ENCODE results near the gene F12.

The F12 gene

GRCh38 chr5:177393206-177393765 lies 16.1 kb downstream of the F12 start:
- TF ChIP-seq ARNTL (CRISPR knock-in tag; IDR thresholded peaks at IDR 0.05; ENCODE audit: borderline replicate concordance, low read depth) (no peak), CSDC2 (CRISPR knock-in tag; IDR thresholded peaks at IDR 0.05) (no peak), CREB5 (CRISPR knock-in tag; IDR thresholded peaks at IDR 0.05; ENCODE audit: low read depth) (no peak), PPARA (CRISPR knock-in tag; IDR thresholded peaks at IDR 0.05; ENCODE audit: borderline replicate concordance) (no peak), RARB (CRISPR knock-in tag; IDR thresholded peaks at IDR 0.05) (no peak), CSRNP3 (CRISPR knock-in tag; IDR thresholded peaks at IDR 0.05) (no peak), TCF4 (CRISPR knock-in tag; IDR thresholded peaks at IDR 0.05; ENCODE audit: borderline replicate concordance) (no peak), PATZ1 (CRISPR knock-in tag; IDR thresholded peaks at IDR 0.05; ENCODE audit: borderline replicate concordance) (no peak), ZNF70 (CRISPR knock-in tag; IDR thresholded peaks at IDR 0.05) (no peak)
- no peak for ATAC-seq

- ATAC-seq = no peak
- TF ChIP-seq ZNF8 (CRISPR knock-in tag; IDR thresholded peaks at IDR 0.05) = no peak
- TF ChIP-seq OSR1 (CRISPR knock-in tag; IDR thresholded peaks at IDR 0.05) = no peak
- no peak for TF ChIP-seq ZC3H10 (CRISPR knock-in tag; IDR thresholded peaks at IDR 0.05)
- no peak for TF ChIP-seq CREB5 (CRISPR knock-in tag; IDR thresholded peaks at IDR 0.05; ENCODE audit: low read depth)
- no peak for TF ChIP-seq CSDC2 (CRISPR knock-in tag; IDR thresholded peaks at IDR 0.05)
- no peak for TF ChIP-seq TOX (CRISPR knock-in tag; IDR thresholded peaks at IDR 0.05; ENCODE audit: borderline replicate concordance)
- TF ChIP-seq TCF4 (CRISPR knock-in tag; IDR thresholded peaks at IDR 0.05; ENCODE audit: borderline replicate concordance) = no peak
- TF ChIP-seq RARB (CRISPR knock-in tag; IDR thresholded peaks at IDR 0.05) = no peak
- no peak for TF ChIP-seq TSHZ2 (CRISPR knock-in tag; IDR thresholded peaks at IDR 0.05)
- no peak for TF ChIP-seq POU6F1 (CRISPR knock-in tag; IDR thresholded peaks at IDR 0.05; ENCODE audit: borderline replicate concordance, low read depth)
These were observed 16.6 kb downstream of the F12 start for GRCh38 chr5:177392765-177393164.

GRCh38 chr5:177390363-177391300 lies 18.7 kb downstream of the F12 start:
- ATAC-seq = peak; percentile 96
- TF ChIP-seq ZNF70 (CRISPR knock-in tag; IDR thresholded peaks at IDR 0.05) = peak; percentile 79
- TF ChIP-seq POU6F1 (CRISPR knock-in tag; IDR thresholded peaks at IDR 0.05; ENCODE audit: borderline replicate concordance, low read depth) = no peak

Data from SK-N-SH treated with all-trans-retinoic acid at 6 μM for 48 hours (cell line).